PC-3 (cell line): Measurements from ENCODE around the gene AP4B1. TPM values are rescaled to one million over a fixed set of nuclear protein-coding genes. Genes with fewer than 3 reads are reported as not detected.

ENCODE experiments used
- ATAC-seq: fragments of 200-7000 bp; cut with Tn5 transposase; 2 replicates; pipeline ENCODE4 v1.9.1; 2020; ENCODE audit warnings: mild to moderate bottlenecking, moderate library complexity
- BruUV-seq: library from RNA; stranded (reverse); fragments of 400-500 nt; replicated peaks from 2 replicates; lab custom pipeline; 2021; lab: Mats Ljungman, UMichigan
- CTCF ChIA-PET: fragments of 300-600 bp; sonication (Branson Sonifier 250); formaldehyde crosslinking; loops from one replicate; lab custom pipeline; 2022; ENCODE audit warnings: antibody characterized with exemption; lab: Charles Lee
- POLR2A ChIA-PET: fragments of 300-600 bp; sonication (Branson Sonifier 250); formaldehyde crosslinking; loops from one replicate; lab custom pipeline; 2022; ENCODE audit warnings: antibody characterized with exemption; ENCODE audit not compliant: unreplicated experiment; lab: Charles Lee
- DNase-seq: peaks from one replicate; pipeline ENCODE4 v3.0.0-alpha.2; 2015
- H2AFZ ChIP-seq: fragments of 300-600 bp; sonication (generic); 2 replicates; pipeline ENCODE4 v1.6.0; 2016; ENCODE audit warnings: antibody characterized with exemption, low read length
- H3F3A ChIP-seq: fragments of 300-600 bp; sonication (generic); one replicate; pipeline ENCODE4 v1.6.0; 2017; ENCODE audit warnings: antibody characterized with exemption, low read length, control low read depth, mild to moderate bottlenecking; ENCODE audit not compliant: unreplicated experiment
- H3K27ac ChIP-seq: fragments of 300-600 bp; sonication (generic); 2 replicates; pipeline ENCODE4 v1.5.1; 2016; ENCODE audit warnings: mild to moderate bottlenecking, low read length
- H3K27me3 ChIP-seq: fragments of 300-600 bp; sonication (generic); 2 replicates; pipeline ENCODE4 v1.6.1; 2016; ENCODE audit warnings: low read length, mixed read lengths
- H3K36me3 ChIP-seq: fragments of 300-600 bp; sonication (generic); 2 replicates; pipeline ENCODE4 v1.6.1; 2016; ENCODE audit warnings: low read depth, mixed run types, low read length, mixed read lengths
- H3K4me1 ChIP-seq: fragments of 300-600 bp; sonication (generic); 2 replicates; pipeline ENCODE4 v1.5.1; 2016; ENCODE audit warnings: low read length; ENCODE audit not compliant: insufficient read depth
- H3K4me2 ChIP-seq: fragments of 300-600 bp; sonication (generic); 2 replicates; pipeline ENCODE4 v1.6.0; 2016; ENCODE audit warnings: low read length
- H3K4me3 ChIP-seq: fragments of 300-600 bp; sonication (generic); 2 replicates; pipeline ENCODE4 v1.5.1; 2016; ENCODE audit warnings: mild to moderate bottlenecking, low read length, mixed read lengths
- H3K79me2 ChIP-seq: fragments of 300-600 bp; sonication (generic); 2 replicates; pipeline ENCODE4 v1.6.1; 2017; ENCODE audit warnings: low read length, mixed read lengths
- H3K9ac ChIP-seq: fragments of 300-600 bp; sonication (generic); 2 replicates; pipeline ENCODE4 v1.6.0; 2016; ENCODE audit warnings: mild to moderate bottlenecking, low read length
- H3K9me2 ChIP-seq: fragments of 300-600 bp; sonication (generic); replicated peaks from 2 replicates; pipeline ENCODE4 v1.6.1; 2016; ENCODE audit warnings: mixed run types, low read length, mixed read lengths
- H3K9me3 ChIP-seq: fragments of 300-600 bp; sonication (generic); 2 replicates; pipeline ENCODE4 v1.6.1; 2016; ENCODE audit warnings: low read length, mixed read lengths
- H4K20me1 ChIP-seq: fragments of 300-600 bp; sonication (generic); 2 replicates; pipeline ENCODE4 v1.6.1; 2016; ENCODE audit warnings: low read length, mixed read lengths
- CTCF ChIP-seq: fragments of 300-600 bp; sonication (generic); conservative IDR thresholded peaks from 2 replicates; pipeline ENCODE4 v1.5.1; 2017; ENCODE audit warnings: antibody characterized with exemption, low read depth, mild to moderate bottlenecking, low read length
- EZH2 ChIP-seq: fragments of 300-600 bp; sonication (generic); IDR thresholded peaks from one replicate; pipeline ENCODE4 v1.6.1; 2017; ENCODE audit warnings: antibody characterized with exemption, mild to moderate bottlenecking, low read length; ENCODE audit not compliant: unreplicated experiment
- EZH2phosphoT487 ChIP-seq: fragments of 300-600 bp; sonication (generic); IDR thresholded peaks from 2 replicates; pipeline ENCODE4 v1.6.1; 2018; ENCODE audit warnings: mild to moderate bottlenecking, antibody characterized with exemption, low read length, borderline replicate concordance
- intact Hi-C: fragments of 100-400 bp; cut with micrococcal nuclease; formaldehyde crosslinking; loops from 2 replicates; pipeline ENCODE4 v1.9.0; 2023
- total RNA-seq: library from RNA; depleted of rRNA; stranded (reverse); fragments of >200 nt; gene quantifications from 2 replicates; pipeline ENCODE4 v1.2.3, GENCODE V29; 2014

AP4B1 gene
- total RNA-seq, 1 experiment from 2014 or later = 15.5 TPM

DNA sequence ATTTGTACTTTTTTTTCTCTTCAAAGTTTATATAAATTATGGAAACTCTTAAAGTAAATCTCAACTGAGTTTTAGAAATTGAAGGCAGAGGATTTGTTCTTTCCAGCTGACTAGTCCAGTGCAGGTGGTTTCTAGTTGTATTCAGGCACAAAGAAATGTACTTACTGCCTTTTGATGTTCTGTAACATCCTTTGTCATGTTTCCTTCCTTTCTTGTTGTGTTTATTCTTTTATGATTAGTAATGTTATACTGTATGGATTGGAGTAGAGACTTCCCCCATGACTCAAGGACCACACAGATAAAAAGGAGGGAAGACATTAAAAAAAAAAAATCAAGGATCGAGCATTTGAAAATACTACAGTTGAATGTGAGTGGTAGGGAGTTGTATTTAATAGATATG is 32.5 kb upstream of the AP4B1 start:
- Histone ChIP-seq H3K79me2 (peaks cover 86% of the 10 kb centered on the region), H3K9me2 (no peaks in the 10 kb centered on the region), H3K4me1 (peaks cover 20% of the 10 kb centered on the region), H3K9ac (no peak overlapping the region), H3K4me3 (no peak overlapping the region), H3K27me3 (no peaks in the 10 kb centered on the region), H3K4me2 (peak overlapping the region; percentile 27; the same call in 1 of the 2 replicates), H3K9me3 (no peaks in the 10 kb centered on the region), H3K27ac (no peak overlapping the region), H4K20me1 (peaks cover 39% of the 10 kb centered on the region), H2AFZ (no peak overlapping the region), H3F3A (peaks cover 5% of the 10 kb centered on the region), H3K36me3 (peaks cover 12% of the 10 kb centered on the region)
- TF ChIP-seq CTCF = no peak
- no peak for TF ChIP-seq EZH2phosphoT487
- no peak for TF ChIP-seq EZH2
- intact Hi-C loops = no loop called here
- CTCF ChIA-PET = no interaction called here
- BruUV-seq = no TSS peak
- POLR2A ChIA-PET = no interaction called here
- DNase-seq (peak; percentile 55), ATAC-seq (peak; percentile 96)

- no peak overlapping the region for H3K4me2 ChIP-seq
- BruUV-seq = no TSS peak
- peaks cover 5% of the 10 kb centered on the region for H3F3A ChIP-seq
- no peaks in the 10 kb centered on the region for H3K9me2 ChIP-seq
- TF ChIP-seq EZH2 (no peak), CTCF (no peak), EZH2phosphoT487 (no peak)
- DNase-seq (no peak), ATAC-seq (no peak)
- H3K9ac ChIP-seq = no peak overlapping the region
- H3K79me2 ChIP-seq = peaks cover 94% of the 10 kb centered on the region
- intact Hi-C loops = no loop called here
- ChIA-PET POLR2A (no interaction called here), CTCF (no interaction called here)
- peaks cover 7% of the 10 kb centered on the region for H3K36me3 ChIP-seq
- no peak overlapping the region for H3K27ac ChIP-seq
- H2AFZ ChIP-seq = no peak overlapping the region
- H3K27me3 ChIP-seq = no peaks in the 10 kb centered on the region
- no peak overlapping the region for H3K4me3 ChIP-seq
- H4K20me1 ChIP-seq = peaks cover 50% of the 10 kb centered on the region
- no peaks in the 10 kb centered on the region for H3K9me3 ChIP-seq
- H3K4me1 ChIP-seq = peaks cover 32% of the 10 kb centered on the region
Measured at GRCh38 chr1:113935970-113936369, 31.4 kb upstream of the AP4B1 start.

GRCh38 chr1:113935176-113935575 is 30.6 kb upstream of the AP4B1 start:
- DNase-seq (no peak), ATAC-seq (no peak)
- H3K36me3 ChIP-seq = no peaks in the 10 kb centered on the region
- no peak overlapping the region for H3K27ac ChIP-seq
- no peaks in the 10 kb centered on the region for H3K27me3 ChIP-seq
- ChIA-PET CTCF (no interaction called here), POLR2A (no interaction called here)
- H2AFZ ChIP-seq = no peak overlapping the region
- TF ChIP-seq EZH2phosphoT487 = no peak
- no peak for TF ChIP-seq EZH2
- TF ChIP-seq CTCF = no peak
- no peaks in the 10 kb centered on the region for H3K9me2 ChIP-seq
- peaks cover 52% of the 10 kb centered on the region for H4K20me1 ChIP-seq
- H3K4me2 ChIP-seq = no peak overlapping the region
- intact Hi-C loops = no loop called here
- H3K9ac ChIP-seq = no peak overlapping the region
- H3K79me2 ChIP-seq = peaks cover 100% of the 10 kb centered on the region
- no TSS peak for BruUV-seq
- peaks cover 38% of the 10 kb centered on the region for H3K4me1 ChIP-seq
- peaks cover 5% of the 10 kb centered on the region for H3F3A ChIP-seq
- no peaks in the 10 kb centered on the region for H3K9me3 ChIP-seq
- H3K4me3 ChIP-seq = no peak overlapping the region
